ENCODE data around the gene ARPC5. TPM values are rescaled to one million over a fixed set of nuclear protein-coding genes. Genes with fewer than 3 reads are reported as not detected.

Gene ARPC5
- total and polyA plus RNA-seq, 9 of the 15 experiments (the other 6 are each of a cell fraction or from before 2014, with no cell fraction given), result 71.8 to 150 (median 91.6) TPM

- Histone ChIP-seq H3K9ac (ENCODE audit: insufficient read depth in 1 of 2, low read depth in 2 of 2, low read length in 2 of 2) (no peak overlapping the region), H3K4me2 (ENCODE audit: insufficient read depth, low read length) (no peak overlapping the region), H3K27ac (ENCODE audit: extremely low read depth, low read depth, low read length) (no peak overlapping the region), H3K4me1 (replicated peaks in 1 of 2; ENCODE audit: control insufficient read depth in 2 of 2, insufficient read depth in 2 of 2, low read length in 2 of 2) (peaks cover 0 to 5% of the 10 kb centered on the region in 2 experiments; a peak in 1 of 5 replicates), H3K27me3 (ENCODE audit: control insufficient read depth in 2 of 2, insufficient read depth in 2 of 2, low read length in 2 of 2) (peaks cover 7 to 8% of the 10 kb centered on the region in 2 experiments), H2AFZ (ENCODE audit: low read depth, low read length) (no peak overlapping the region), H3K9me1 (ENCODE audit: control insufficient read depth, insufficient read depth, low read length) (no peaks in the 10 kb centered on the region), H4K20me1 (replicated peaks; ENCODE audit: control insufficient read depth, insufficient read depth, low read length) (no peaks in the 10 kb centered on the region), H3K4me3 (no peak overlapping the region), H3K79me2 (ENCODE audit: control insufficient read depth, insufficient read depth, low read length) (no peaks in the 10 kb centered on the region), H3K36me3 (ENCODE audit: control insufficient read depth, insufficient read depth, low read length) (no peaks in the 10 kb centered on the region), H3K9me3 (replicated peaks; ENCODE audit: control insufficient read depth, insufficient read depth, low read depth, low read length) (no peaks in the 10 kb centered on the region)
- CTCF ChIA-PET (ENCODE audit: low intra/inter-chr PET ratio), result no interaction called here
- no peak for TF ChIP-seq SMAD1 (IDR thresholded peaks at IDR 0.05; ENCODE audit: low read depth, low read length, partially characterized antibody)
- no peak for TF ChIP-seq TBP (optimal IDR thresholded peaks at IDR 0.05; ENCODE audit: low read depth, low read length)
- no peak for TF ChIP-seq KAT8 (IDR thresholded peaks at IDR 0.05; ENCODE audit: low read depth)
- TF ChIP-seq ARID4B (CRISPR knock-in tag; IDR thresholded peaks at IDR 0.05), result no peak
- TF ChIP-seq KLF6 (CRISPR knock-in tag; IDR thresholded peaks at IDR 0.05; ENCODE audit: borderline replicate concordance), result no peak
- TF ChIP-seq CHAMP1 (IDR thresholded peaks at IDR 0.05), result no peak
- TF ChIP-seq POLR2AphosphoS2 (IDR thresholded peaks at IDR 0.05; ENCODE audit: low read length), result no peak
- TF ChIP-seq PHB2 (IDR thresholded peaks at IDR 0.05; ENCODE audit: low read depth), result no peak
- TF ChIP-seq KLF16 (IDR thresholded peaks at IDR 0.05), result no peak
- no peak for FAIRE-seq
- BruUV-seq (replicated peaks), result no TSS peak
- intact Hi-C loops (cut with micrococcal nuclease), result no loop called here
- POLR2A ChIA-PET, result interaction anchor here (0.6 to 1.0 kb wide), 2 partner anchors 9 to 501 kb away, joined by 3 read pairs; no protein-coding TSS in a partner anchor
- in situ Hi-C loops (cut with MboI), result no loop called here
- no peak for DNase-seq (ENCODE audit: extremely low read depth in 1 of 4, low spot score in 3 of 4)
- ATAC-seq, result no peak
Observed at GRCh38 chr1:183646776-183647175, 11.2 kb upstream of the ARPC5 start.

All from K562 (cell line).